ENCODE results near the gene LENG1. TPM values are rescaled to one million over a fixed set of nuclear protein-coding genes. Genes with fewer than 3 reads are reported as not detected.

Gene LENG1
- total and polyA plus RNA-seq, 7 donors, result 7.8 to 11.5 (median 8.6) TPM

GRCh38 chr19:54189735-54190502, 30.4 kb upstream of the LENG1 start:
- H3K9me3 ChIP-seq, result no peaks in the 10 kb centered on the region
- peak overlapping the region; percentile 94 to 99 (median 98) for H3K27ac ChIP-seq
- peak; percentile 100 for DNase-seq
- peaks cover 0 to 28% (median 26%) of the 10 kb centered on the region in 4 donors for H3K4me1 ChIP-seq
- intact Hi-C loops (cut with DNase I), result loop anchor here (2.0 to 10.0 kb wide), 3 partner anchors 21 to 925 kb away; partner anchors contain the start of gene PPP1R12C
- no peaks in the 10 kb centered on the region for H3K27me3 ChIP-seq
- TF ChIP-seq CTCF (IDR thresholded peaks at IDR 0.05) (no peak), EP300 (IDR thresholded peaks at IDR 0.05) (peak in 1 of 4 donors; percentile 7), POLR2AphosphoS5 (IDR thresholded peaks at IDR 0.05) (peak; percentile 6 to 89 (median 80)), POLR2A (IDR thresholded peaks at IDR 0.05) (peak; percentile 41 to 49)
- peak overlapping the region; percentile 62 to 95 (median 88) for H3K4me3 ChIP-seq
- H3K36me3 ChIP-seq, result peaks cover 0 to 29% (median 4%) of the 10 kb centered on the region in 4 donors
- 0% methylated on average over 65 of the region's 65 CpGs for WGBS, 2 donors

GRCh38 chr19:54189145-54189734, 29.7 kb upstream of the LENG1 start, which contains the start of gene MBOAT7:
Gene MBOAT7, minus strand, starts transcription at chr19:54189580. Its CDS starts 1,072 bp downstream, at chr19:54188508.
- Histone ChIP-seq H3K27me3 (no peaks in the 10 kb centered on the region), H3K27ac (peak within 1 kb of the TSS; percentile 94 to 99 (median 98)), H3K4me1 (peaks cover 0 to 28% (median 26%) of the 10 kb centered on the region in 4 donors), H3K36me3 (peaks cover 0 to 28% (median 4%) of the 10 kb centered on the region in 4 donors), H3K9me3 (no peaks in the 10 kb centered on the region), H3K4me3 (peak within 1 kb of the TSS; percentile 62 to 95 (median 88))
- 0% methylated on average over 64 of the region's 64 CpGs for WGBS, 2 donors
- TF ChIP-seq POLR2A (IDR thresholded peaks at IDR 0.05), result peak in 1 of 2 donors; percentile 44
- peak in 1 of 4 donors; percentile 19 for TF ChIP-seq EP300 (IDR thresholded peaks at IDR 0.05)
- TF ChIP-seq CTCF (IDR thresholded peaks at IDR 0.05), result peak in 2 of 4 experiments; percentile 27 to 30
- TF ChIP-seq POLR2AphosphoS5 (IDR thresholded peaks at IDR 0.05), result peak; percentile 60 to 86 (median 72)
- intact Hi-C loops (cut with DNase I), result loop anchor here (2.0 to 5.0 kb wide), 2 partner anchors 20 to 43 kb away; no protein-coding TSS in a partner anchor
- DNase-seq, result no peak

- peak overlapping the region in 3 of 4 donors; percentile 85 to 95 (median 91) for H3K4me3 ChIP-seq
- no peaks in the 10 kb centered on the region for H3K27me3 ChIP-seq
- H3K36me3 ChIP-seq, result peaks cover 0 to 21% (median 3%) of the 10 kb centered on the region in 4 donors
- H3K9me3 ChIP-seq, result no peaks in the 10 kb centered on the region
- no peak for DNase-seq
- WGBS, 2 donors, result 15% methylated on average over 12 of the region's 12 CpGs
- H3K27ac ChIP-seq, result peak overlapping the region; percentile 94 to 99 (median 98)
- H3K4me1 ChIP-seq, result peaks cover 0 to 28% (median 26%) of the 10 kb centered on the region in 4 donors
- intact Hi-C loops (cut with DNase I), result loop anchor here (2.0 to 5.0 kb wide), 2 partner anchors 20 to 44 kb away; no protein-coding TSS in a partner anchor
- TF ChIP-seq CTCF (IDR thresholded peaks at IDR 0.05) (no peak), POLR2AphosphoS5 (IDR thresholded peaks at IDR 0.05) (no peak)
These were observed 28.8 kb upstream of the LENG1 start for GRCh38 chr19:54188215-54188871.

GRCh38 chr19:54186934-54187381, 27.4 kb upstream of the LENG1 start:
- DNase-seq, result no peak
- 17 to 73% methylated on average over 11 of the region's 11 CpGs for WGBS, 2 donors
- H3K9me3 ChIP-seq, result no peaks in the 10 kb centered on the region
- intact Hi-C loops (cut with DNase I), result loop anchor here (5.0 kb wide), 1 partner anchor 45 kb away; no protein-coding TSS in a partner anchor
- no peaks in the 10 kb centered on the region for H3K27me3 ChIP-seq
- H3K27ac ChIP-seq, result no peak overlapping the region
- H3K4me1 ChIP-seq, result peaks cover 0 to 21% (median 20%) of the 10 kb centered on the region in 4 donors
- no peak overlapping the region for H3K4me3 ChIP-seq
- peaks cover 0 to 24% (median 1%) of the 10 kb centered on the region in 4 donors for H3K36me3 ChIP-seq
- TF ChIP-seq EP300 (IDR thresholded peaks at IDR 0.05) (no peak), POLR2A (IDR thresholded peaks at IDR 0.05) (peak in 1 of 2 donors; percentile 63), CTCF (IDR thresholded peaks at IDR 0.05) (no peak)
